ENCODE data around the gene COX8C. TPM values are rescaled to one million over a fixed set of nuclear protein-coding genes. Genes with fewer than 3 reads are reported as not detected.
A peak's percentile ranks its signal among the peaks of the same experiment; 100 is the strongest.

COX8C gene
- total RNA-seq, 2 donors from 2014 or later = not detected

DNA sequence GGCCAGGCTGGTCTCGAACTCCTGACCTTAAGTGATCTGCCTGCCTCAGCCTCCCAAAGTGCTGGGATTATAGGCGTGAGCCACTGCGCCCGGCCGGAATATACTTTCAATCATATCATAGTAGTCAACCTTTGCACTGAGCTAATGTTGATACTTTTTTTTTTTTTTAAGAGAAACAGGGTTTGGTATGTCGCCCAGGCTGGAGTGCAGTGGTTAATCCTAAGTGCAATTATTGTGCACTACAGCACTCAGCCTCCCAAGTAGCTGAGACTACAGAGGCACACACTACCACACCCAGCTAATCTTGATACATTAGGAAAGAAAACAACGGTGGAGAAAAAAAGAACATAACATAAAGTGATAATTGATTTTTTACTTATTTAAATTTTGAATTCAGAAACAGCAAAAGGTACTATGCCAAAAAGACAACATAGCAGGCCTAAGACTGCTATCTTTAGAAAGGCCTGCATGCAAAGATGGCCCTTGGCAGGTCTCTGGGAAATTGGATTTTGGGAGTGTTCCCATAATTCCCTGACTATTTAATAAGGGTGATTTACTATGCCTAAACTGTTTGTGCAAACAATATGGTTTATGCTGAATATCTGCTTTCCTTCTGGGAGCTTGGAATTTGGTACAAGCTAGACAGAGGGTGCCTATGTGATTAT is 29.6 kb upstream of the COX8C start:
- no peak for DNase-seq
- Histone ChIP-seq H3K9me3 (no peaks in the 10 kb centered on the region), H3K9ac (ENCODE audit: low read depth in 2 of 2, low read length in 2 of 2) (no peak overlapping the region), H3K36me3 (no peaks in the 10 kb centered on the region), H3K4me1 (peaks cover 3% of the 10 kb centered on the region), H3K4me3 (no peak overlapping the region), H3K27me3 (no peaks in the 10 kb centered on the region), H3K27ac (peak overlapping the region; percentile 23)
- TF ChIP-seq, protein P1, sequence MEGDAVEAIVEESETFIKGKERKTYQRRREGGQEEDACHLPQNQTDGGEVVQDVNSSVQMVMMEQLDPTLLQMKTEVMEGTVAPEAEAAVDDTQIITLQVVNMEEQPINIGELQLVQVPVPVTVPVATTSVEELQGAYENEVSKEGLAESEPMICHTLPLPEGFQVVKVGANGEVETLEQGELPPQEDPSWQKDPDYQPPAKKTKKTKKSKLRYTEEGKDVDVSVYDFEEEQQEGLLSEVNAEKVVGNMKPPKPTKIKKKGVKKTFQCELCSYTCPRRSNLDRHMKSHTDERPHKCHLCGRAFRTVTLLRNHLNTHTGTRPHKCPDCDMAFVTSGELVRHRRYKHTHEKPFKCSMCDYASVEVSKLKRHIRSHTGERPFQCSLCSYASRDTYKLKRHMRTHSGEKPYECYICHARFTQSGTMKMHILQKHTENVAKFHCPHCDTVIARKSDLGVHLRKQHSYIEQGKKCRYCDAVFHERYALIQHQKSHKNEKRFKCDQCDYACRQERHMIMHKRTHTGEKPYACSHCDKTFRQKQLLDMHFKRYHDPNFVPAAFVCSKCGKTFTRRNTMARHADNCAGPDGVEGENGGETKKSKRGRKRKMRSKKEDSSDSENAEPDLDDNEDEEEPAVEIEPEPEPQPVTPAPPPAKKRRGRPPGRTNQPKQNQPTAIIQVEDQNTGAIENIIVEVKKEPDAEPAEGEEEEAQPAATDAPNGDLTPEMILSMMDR (IDR thresholded peaks at IDR 0.05) = no peak
- intact Hi-C loops (cut with DNase I) = no loop called here

- H3K27me3 ChIP-seq = no peaks in the 10 kb centered on the region
- H3K27ac ChIP-seq = peak overlapping the region; percentile 23
- intact Hi-C loops (cut with DNase I) = no loop called here
- TF ChIP-seq, protein P1 (IDR thresholded peaks at IDR 0.05) = no peak
- DNase-seq = no peak
- no peak overlapping the region for H3K4me3 ChIP-seq
- no peak overlapping the region for H3K9ac ChIP-seq (ENCODE audit: low read depth in 2 of 2, low read length in 2 of 2)
- peaks cover 3% of the 10 kb centered on the region for H3K4me1 ChIP-seq
- H3K36me3 ChIP-seq = no peaks in the 10 kb centered on the region
- no peaks in the 10 kb centered on the region for H3K9me3 ChIP-seq
These were observed 28.8 kb upstream of the COX8C start for GRCh38 chr14:93317875-93318807.

- no peak overlapping the region for H3K9ac ChIP-seq (ENCODE audit: low read depth in 2 of 2, low read length in 2 of 2)
- intact Hi-C loops (cut with DNase I) = no loop called here
These were observed 28.1 kb upstream of the COX8C start for GRCh38 chr14:93318927-93319326.

GRCh38 chr14:93319494-93319893 is 27.5 kb upstream of the COX8C start:
- H3K4me3 ChIP-seq = no peak overlapping the region
- no peaks in the 10 kb centered on the region for H3K36me3 ChIP-seq
- H3K9ac ChIP-seq (ENCODE audit: low read depth in 2 of 2, low read length in 2 of 2) = no peak overlapping the region
- H3K9me3 ChIP-seq = no peaks in the 10 kb centered on the region
- H3K27ac ChIP-seq = no peak overlapping the region
- intact Hi-C loops (cut with DNase I) = no loop called here
- TF ChIP-seq, protein P1 (IDR thresholded peaks at IDR 0.05) = no peak
- peaks cover 3% of the 10 kb centered on the region for H3K4me1 ChIP-seq
- no peaks in the 10 kb centered on the region for H3K27me3 ChIP-seq
- no peak for DNase-seq

More at GRCh38 chr14:93318927-93319326, 28.1 kb upstream of the COX8C start:
- no peak overlapping the region for H3K27ac ChIP-seq
- no peaks in the 10 kb centered on the region for H3K27me3 ChIP-seq
- no peaks in the 10 kb centered on the region for H3K9me3 ChIP-seq
- no peak overlapping the region for H3K4me3 ChIP-seq
- H3K4me1 ChIP-seq = peaks cover 3% of the 10 kb centered on the region
- no peak for DNase-seq
- TF ChIP-seq, protein P1 (IDR thresholded peaks at IDR 0.05) = no peak
- H3K36me3 ChIP-seq = no peaks in the 10 kb centered on the region

DNA sequence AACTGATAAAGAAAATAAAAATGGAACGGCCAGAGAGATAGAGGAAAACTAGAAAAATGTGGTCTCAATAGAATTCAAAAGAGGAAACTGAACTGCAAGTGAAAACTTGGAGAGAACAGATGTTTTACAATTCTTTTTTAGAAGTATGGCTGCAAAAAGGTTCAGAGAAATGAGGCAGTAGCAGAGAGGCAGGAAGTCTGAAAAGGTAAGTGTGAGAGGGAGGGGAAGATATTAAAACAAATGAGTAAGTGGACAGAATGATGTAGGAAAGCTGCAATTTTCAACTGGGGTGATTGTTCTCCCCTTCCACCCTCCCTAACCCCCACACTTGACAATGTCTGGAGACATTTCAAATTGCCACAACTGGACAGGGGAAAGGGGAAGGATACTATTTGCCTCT is 27.0 kb upstream of the COX8C start:
- TF ChIP-seq, protein P1 (IDR thresholded peaks at IDR 0.05) = no peak
- Histone ChIP-seq H3K36me3 (no peaks in the 10 kb centered on the region), H3K4me3 (no peak overlapping the region), H3K27ac (no peak overlapping the region), H3K27me3 (no peaks in the 10 kb centered on the region), H3K4me1 (peaks cover 3% of the 10 kb centered on the region), H3K9ac (ENCODE audit: low read depth in 2 of 2, low read length in 2 of 2) (no peak overlapping the region), H3K9me3 (no peaks in the 10 kb centered on the region)
- no peak for DNase-seq
- intact Hi-C loops (cut with DNase I) = no loop called here

Data from colonic mucosa (tissue), 4 donors.